WTC11 (cell line): ENCODE measurements around the gene OAS1. TPM values are rescaled to one million over a fixed set of nuclear protein-coding genes. Genes with fewer than 3 reads are reported as not detected.

Source experiments
- ATAC-seq: fragments of 200-7000 bp; cut with Tn5 transposase; 2 replicates; pipeline ENCODE4 v1.10.0; 2021; ENCODE audit warnings: mild to moderate bottlenecking, moderate library complexity
- CTCF ChIA-PET: fragments of 300-600 bp; sonication (Branson Sonifier 250); formaldehyde crosslinking; loops from one replicate; lab custom pipeline; 2021; ENCODE audit warnings: antibody characterized with exemption; lab: Charles Lee
- POLR2A ChIA-PET: fragments of 350-600 bp; sonication (Branson Sonifier 250); formaldehyde crosslinking; loops from one replicate; lab custom pipeline; 2021; ENCODE audit warnings: antibody characterized with exemption; lab: Charles Lee
- DNase-seq: peaks from one replicate; pipeline ENCODE4 v3.0.0; 2021; ENCODE audit warnings: low spot score
- H3K27ac Mint-ChIP-seq: 2 replicates; pipeline ENCODE4 v1.8.0; 2021; ENCODE audit warnings: mixed read lengths
- H3K27me3 Mint-ChIP-seq: 2 replicates; pipeline ENCODE4 v1.8.0; 2021; ENCODE audit warnings: low read depth, mild to moderate bottlenecking, moderate library complexity, mixed read lengths
- H3K36me3 Mint-ChIP-seq: 2 replicates; pipeline ENCODE4 v1.8.0; 2021; ENCODE audit warnings: mixed read lengths
- H3K4me1 Mint-ChIP-seq: 2 replicates; pipeline ENCODE4 v1.8.0; 2022; ENCODE audit warnings: mixed read lengths
- H3K4me3 Mint-ChIP-seq: 2 replicates; pipeline ENCODE4 v1.8.0; 2021; ENCODE audit warnings: mild to moderate bottlenecking, moderate library complexity, mixed read lengths
- H3K9me3 Mint-ChIP-seq: 2 replicates; pipeline ENCODE4 v1.8.0; 2021; ENCODE audit warnings: mixed read lengths
- CREM ChIP-seq: sonication (generic); formaldehyde crosslinking; IDR thresholded peaks from 2 replicates; pipeline ENCODE4 v1.8.1; 2022; ENCODE audit warnings: mild to moderate bottlenecking, missing genetic modification reagents, moderate library complexity
- CTCF ChIP-seq: fragments of 200-600 bp; IDR thresholded peaks from 2 replicates; pipeline ENCODE4 v1.8.0; 2022; ENCODE audit warnings: antibody characterized with exemption
- E2F1 ChIP-seq: sonication (generic); formaldehyde crosslinking; IDR thresholded peaks from 2 replicates; pipeline ENCODE4 v1.8.0; 2022; ENCODE audit warnings: mild to moderate bottlenecking, missing genetic modification reagents
- ELF4 ChIP-seq: sonication (generic); formaldehyde crosslinking; IDR thresholded peaks from 2 replicates; pipeline ENCODE4 v1.8.1; 2022; ENCODE audit warnings: low read depth, mild to moderate bottlenecking, moderate library complexity, missing genetic modification reagents
- ERG ChIP-seq: fragments of 250-450 bp; sonication (Bioruptor Pico); IDR thresholded peaks from 2 replicates; pipeline ENCODE4 v1.8.0; 2021; ENCODE audit warnings: mild to moderate bottlenecking
- ESRRA ChIP-seq: sonication (generic); formaldehyde crosslinking; IDR thresholded peaks from 2 replicates; pipeline ENCODE4 v1.8.1; 2022; ENCODE audit warnings: mild to moderate bottlenecking, missing genetic modification reagents, borderline replicate concordance
- FOXP4 ChIP-seq: sonication (generic); formaldehyde crosslinking; IDR thresholded peaks from 2 replicates; pipeline ENCODE4 v1.8.0; 2022; ENCODE audit warnings: mild to moderate bottlenecking, missing genetic modification reagents
- GRHL2 ChIP-seq: fragments of 250-450 bp; sonication (Bioruptor Pico); IDR thresholded peaks from 2 replicates; pipeline ENCODE4 v1.8.0; 2022; ENCODE audit warnings: mild to moderate bottlenecking, moderate library complexity; ENCODE audit not compliant: insufficient replicate concordance, severe bottlenecking
- JUN ChIP-seq: sonication (generic); formaldehyde crosslinking; IDR thresholded peaks from 2 replicates; pipeline ENCODE4 v1.8.0; 2023; ENCODE audit warnings: mild to moderate bottlenecking, missing genetic modification reagents
- MLX ChIP-seq: sonication (generic); formaldehyde crosslinking; IDR thresholded peaks from 2 replicates; pipeline ENCODE4 v1.8.1; 2023; ENCODE audit warnings: mild to moderate bottlenecking, missing genetic modification reagents, moderate library complexity
- NR1H2 ChIP-seq: sonication (generic); formaldehyde crosslinking; IDR thresholded peaks from 2 replicates; pipeline ENCODE4 v1.9.0; 2021; ENCODE audit warnings: mild to moderate bottlenecking, moderate library complexity, missing genetic modification reagents
- NR2C2 ChIP-seq: sonication (generic); formaldehyde crosslinking; IDR thresholded peaks from 2 replicates; pipeline ENCODE4 v1.8.0; 2022; ENCODE audit warnings: mild to moderate bottlenecking, missing genetic modification reagents
- RELA ChIP-seq: sonication (generic); formaldehyde crosslinking; IDR thresholded peaks from 2 replicates; pipeline ENCODE4 v1.8.1; 2022; ENCODE audit warnings: missing genetic modification reagents, mild to moderate bottlenecking, borderline replicate concordance
- TP53 ChIP-seq: sonication (generic); formaldehyde crosslinking; IDR thresholded peaks from 2 replicates; pipeline ENCODE4 v1.8.1; 2023; ENCODE audit warnings: mild to moderate bottlenecking, missing genetic modification reagents
- ZBTB21 ChIP-seq: sonication (generic); formaldehyde crosslinking; IDR thresholded peaks from 2 replicates; pipeline ENCODE4 v1.8.1; 2023; ENCODE audit warnings: mild to moderate bottlenecking, missing genetic modification reagents, borderline replicate concordance
- ZNF138 ChIP-seq: sonication (generic); formaldehyde crosslinking; conservative IDR thresholded peaks from 2 replicates; pipeline ENCODE4 v1.8.1; 2022; ENCODE audit warnings: mild to moderate bottlenecking, moderate library complexity, missing genetic modification reagents
- ZNF281 ChIP-seq: sonication (generic); formaldehyde crosslinking; IDR thresholded peaks from 2 replicates; pipeline ENCODE4 v1.8.0; 2023; ENCODE audit warnings: mild to moderate bottlenecking, missing genetic modification reagents
- ZNF532 ChIP-seq: fragments of 250-450 bp; sonication (Bioruptor Pico); IDR thresholded peaks from 2 replicates; pipeline ENCODE4 v1.9.0; 2021; ENCODE audit warnings: mild to moderate bottlenecking, borderline replicate concordance
- total RNA-seq: library from RNA; stranded (reverse); gene quantifications from 3 replicates; pipeline ENCODE4 v1.2.3, GENCODE V29; 2021

Gene OAS1
- total RNA-seq, 1 experiment from 2014 or later, result 0.24 TPM

GRCh38 chr12:112964067-112964670, 57.4 kb downstream of the OAS1 start:
- ChIA-PET CTCF (interaction anchor here (0.7 to 4.8 kb wide), 2 partner anchors 29 to 42 kb away, joined by 4 to 21 read pairs; no protein-coding TSS in a partner anchor), POLR2A (interaction anchor here (0.6 kb wide), 1 partner anchor 16 kb away, joined by 3 read pairs; no protein-coding TSS in a partner anchor)
- DNase-seq, result no peak
- no peaks in the 10 kb centered on the region for H3K4me1 Mint-ChIP-seq
- H3K36me3 Mint-ChIP-seq, result peaks cover 20% of the 10 kb centered on the region
- peaks cover 15% of the 10 kb centered on the region for H3K27me3 Mint-ChIP-seq
- ATAC-seq, result no peak
- no peak overlapping the region for H3K27ac Mint-ChIP-seq
- TF ChIP-seq RELA, result no peak
- no peak for TF ChIP-seq E2F1 (CRISPR knock-in tag)
- TF ChIP-seq CTCF, result no peak
- no peak for TF ChIP-seq JUN (CRISPR knock-in tag)
- no peak for TF ChIP-seq ERG
- H3K4me3 Mint-ChIP-seq, result no peak overlapping the region
- peaks cover 35% of the 10 kb centered on the region for H3K9me3 Mint-ChIP-seq

- Mint-ChIP-seq H3K27ac (no peak overlapping the region), H3K9me3 (peaks cover 27% of the 10 kb centered on the region), H3K4me3 (no peak overlapping the region), H3K36me3 (peaks cover 13% of the 10 kb centered on the region), H3K27me3 (peaks cover 9% of the 10 kb centered on the region), H3K4me1 (no peaks in the 10 kb centered on the region)
- DNase-seq (no peak), ATAC-seq (no peak)
- ChIA-PET POLR2A (no interaction called here), CTCF (interaction anchor here (4.8 kb wide), 1 partner anchor 28 kb away, joined by 21 read pairs; no protein-coding TSS in a partner anchor)
- TF ChIP-seq NR1H2 (CRISPR knock-in tag) (no peak), CREM (CRISPR knock-in tag) (no peak), NR2C2 (CRISPR knock-in tag) (no peak), MLX (CRISPR knock-in tag) (no peak), FOXP4 (CRISPR knock-in tag) (no peak), TP53 (CRISPR knock-in tag) (no peak), ZNF138 (CRISPR knock-in tag) (no peak), ESRRA (CRISPR knock-in tag) (no peak), ELF4 (CRISPR knock-in tag) (no peak), E2F1 (CRISPR knock-in tag) (no peak), ZNF281 (CRISPR knock-in tag) (no peak), ZNF532 (CRISPR knock-in tag) (no peak), ZBTB21 (no peak), GRHL2 (CRISPR knock-in tag) (no peak)
Observed at GRCh38 chr12:112964915-112965314, 58.2 kb downstream of the OAS1 start.
